H9 (cell line): ENCODE data around the gene MAD1L1. TPM values are rescaled to one million over a fixed set of nuclear protein-coding genes. Genes with fewer than 3 reads are reported as not detected.

Source experiments
- DNase-seq: peaks from one replicate; pipeline ENCODE4 v3.0.0-alpha.2; 2017
- H2AFZ ChIP-seq: one replicate; pipeline ENCODE4 v1.6.1; 2013; ENCODE audit warnings: mild to moderate bottlenecking, low read length, control low read depth, moderate library complexity
- H2AK5ac ChIP-seq: 2 replicates; pipeline ENCODE4 v1.6.1; 2013; ENCODE audit warnings: low read length, control low read depth, mixed read lengths; ENCODE audit not compliant: insufficient read length
- H2BK120ac ChIP-seq: one replicate; pipeline ENCODE4 v1.6.1; 2013; ENCODE audit warnings: low read depth, mild to moderate bottlenecking, low read length, control low read depth, inconsistent platforms; ENCODE audit not compliant: poor library complexity, severe bottlenecking
- H2BK12ac ChIP-seq: 2 replicates; pipeline ENCODE4 v1.6.1; 2013; ENCODE audit warnings: low read length, control low read depth, mixed read lengths, low read depth; ENCODE audit not compliant: insufficient read length
- H2BK15ac ChIP-seq: 2 replicates; pipeline ENCODE4 v1.6.1; 2013; ENCODE audit warnings: low read depth, low read length, control low read depth
- H2BK20ac ChIP-seq: one replicate; pipeline ENCODE4 v1.6.1; 2013; ENCODE audit warnings: low read depth, mild to moderate bottlenecking, low read length, control low read depth, inconsistent platforms; ENCODE audit not compliant: poor library complexity, severe bottlenecking
- H2BK5ac ChIP-seq: 2 replicates; pipeline ENCODE4 v1.6.1; 2013; ENCODE audit warnings: low read length, control low read depth, mixed read lengths; ENCODE audit not compliant: insufficient read length
- H3K14ac ChIP-seq: 2 replicates; pipeline ENCODE4 v1.6.1; 2013; ENCODE audit warnings: low read length, control low read depth; ENCODE audit not compliant: insufficient read depth
- H3K18ac ChIP-seq: 2 replicates; pipeline ENCODE4 v1.6.1; 2013; ENCODE audit warnings: low read depth, mild to moderate bottlenecking, mixed read lengths, low read length, control low read depth; ENCODE audit not compliant: insufficient read length
- H3K23ac ChIP-seq: 2 replicates; pipeline ENCODE4 v1.6.1; 2013; ENCODE audit warnings: low read length, control low read depth, mixed read lengths, low read depth; ENCODE audit not compliant: insufficient read length
- H3K23me2 ChIP-seq: 2 replicates; pipeline ENCODE4 v1.6.1; 2013; ENCODE audit warnings: low read depth, mild to moderate bottlenecking, mixed read lengths, low read length, control low read depth; ENCODE audit not compliant: insufficient read length, poor library complexity, severe bottlenecking
- H3K27ac ChIP-seq: 2 replicates; pipeline ENCODE4 v1.5.1; 2013; ENCODE audit warnings: low read length, control low read depth, mixed read lengths, low read depth; ENCODE audit not compliant: insufficient read length
- H3K27me3 ChIP-seq: 2 replicates; pipeline ENCODE4 v1.6.1; 2013; ENCODE audit warnings: low read length, control low read depth, inconsistent platforms; ENCODE audit not compliant: insufficient read depth
- H3K4ac ChIP-seq: 2 replicates; pipeline ENCODE4 v1.6.1; 2013; ENCODE audit warnings: low read depth, mild to moderate bottlenecking, control low read depth, inconsistent platforms, low read length, moderate library complexity
- H3K4me1 ChIP-seq: 2 replicates; pipeline ENCODE4 v1.6.1; 2013; ENCODE audit warnings: low read length, control low read depth, inconsistent platforms; ENCODE audit not compliant: insufficient read depth
- H3K4me2 ChIP-seq: 2 replicates; pipeline ENCODE4 v1.6.1; 2013; ENCODE audit warnings: low read length, control low read depth, mixed read lengths; ENCODE audit not compliant: insufficient read length, insufficient read depth
- H3K56ac ChIP-seq: 2 replicates; pipeline ENCODE4 v1.6.1; 2013; ENCODE audit warnings: low read depth, mild to moderate bottlenecking, mixed read lengths, low read length, control low read depth; ENCODE audit not compliant: insufficient read length
- H3K79me1 ChIP-seq: 2 replicates; pipeline ENCODE4 v1.6.1; 2013; ENCODE audit warnings: low read depth, mild to moderate bottlenecking, moderate library complexity, low read length, control low read depth, inconsistent platforms; ENCODE audit not compliant: insufficient read depth, poor library complexity, severe bottlenecking
- H3K79me2 ChIP-seq: 2 replicates; pipeline ENCODE4 v1.6.1; 2013; ENCODE audit warnings: low read length, control low read depth, inconsistent platforms; ENCODE audit not compliant: insufficient read depth
- H3K9ac ChIP-seq: 2 replicates; pipeline ENCODE4 v1.6.1; 2013; ENCODE audit warnings: low read length, control low read depth, mixed read lengths; ENCODE audit not compliant: insufficient read length; ENCODE audit errors: extremely low read depth
- H3K9me3 ChIP-seq: one replicate; pipeline ENCODE4 v1.6.1; 2013; ENCODE audit warnings: low read depth, low read length, inconsistent platforms; ENCODE audit not compliant: control insufficient read depth
- H3T11ph ChIP-seq: one replicate; pipeline ENCODE4 v1.6.1; 2013; ENCODE audit warnings: mild to moderate bottlenecking, low read length, control low read depth, inconsistent platforms
- H4K20me1 ChIP-seq: one replicate; pipeline ENCODE4 v1.6.1; 2013; ENCODE audit not compliant: control insufficient read depth, insufficient read length, insufficient read depth
- H4K5ac ChIP-seq: 2 replicates; pipeline ENCODE4 v1.6.1; 2013; ENCODE audit warnings: low read depth, mild to moderate bottlenecking, mixed read lengths, low read length, control low read depth; ENCODE audit not compliant: insufficient read length
- H4K8ac ChIP-seq: replicated peaks from 2 replicates; pipeline ENCODE4 v1.6.1; 2013; ENCODE audit warnings: low read length, control low read depth, mixed read lengths, low read depth; ENCODE audit not compliant: insufficient read length
- H4K91ac ChIP-seq: 2 replicates; pipeline ENCODE4 v1.6.1; 2013; ENCODE audit warnings: low read depth, mild to moderate bottlenecking, moderate library complexity, mixed read lengths, low read length, control low read depth; ENCODE audit not compliant: insufficient read length
- H3K27ac Mint-ChIP-seq, 3 experiments: 2 replicates in 2 of 3; 3 replicates in 1 of 3; pipeline ENCODE4 v1.8.0; 2020 to 2021; ENCODE audit warnings: mixed read lengths in 3 of 3, mild to moderate bottlenecking in 1 of 3, moderate library complexity in 1 of 3
- H3K27me3 Mint-ChIP-seq: 2 replicates; pipeline ENCODE4 v1.8.0; 2021; ENCODE audit warnings: low read depth, mild to moderate bottlenecking, moderate library complexity, mixed read lengths
- H3K36me3 Mint-ChIP-seq, 3 experiments: 2 replicates in 2 of 3; 3 replicates in 1 of 3; pipeline ENCODE4 v1.8.0; 2020 to 2021; ENCODE audit warnings: low read depth in 3 of 3, mixed read lengths in 3 of 3; ENCODE audit not compliant: insufficient read depth in 1 of 3
- H3K4me1 Mint-ChIP-seq, 2 experiments: 2 replicates each; pipeline ENCODE4 v1.8.0; 2020; ENCODE audit warnings: mixed read lengths in 2 of 2
- H3K4me3 Mint-ChIP-seq, 2 experiments: 2 replicates in 1 of 2; 3 replicates in 1 of 2; pipeline ENCODE4 v1.8.0; 2020 to 2021; ENCODE audit warnings: mild to moderate bottlenecking in 2 of 2, mixed read lengths in 2 of 2, moderate library complexity in 1 of 2
- H3K9me3 Mint-ChIP-seq, 2 experiments: 2 replicates in 1 of 2; 3 replicates in 1 of 2; pipeline ENCODE4 v1.8.0; 2020; ENCODE audit warnings: mild to moderate bottlenecking in 2 of 2, mixed read lengths in 2 of 2, moderate library complexity in 1 of 2
- WGBS: extraction: QIAGEN DNeasy Blood & Tissue Kit; methylation state at CpG from one replicate; pipeline ENCODE4 v1.1.7; 2013; ENCODE audit warnings: missing lambda C conversion rate, low lambda C conversion rate, mixed read lengths; ENCODE audit not compliant: insufficient read length; ENCODE audit errors: extremely low coverage; 5-methylcytosine and 5-hydroxymethylcytosine counted together
- total RNA-seq: library from RNA; stranded (reverse); gene quantifications from 2 replicates; pipeline ENCODE4 v1.2.1, GENCODE V29; 2021
- TF ChIP-seq, protein P1 (sequence below): fragments of 200-600 bp; sonication (generic); conservative IDR thresholded peaks from 3 replicates; pipeline ENCODE4 v1.8.0; 2021; ENCODE audit warnings: antibody characterized with exemption, mild to moderate bottlenecking

Gene MAD1L1
- total RNA-seq, 1 experiment from 2014 or later: 39.0 TPM

DNA sequence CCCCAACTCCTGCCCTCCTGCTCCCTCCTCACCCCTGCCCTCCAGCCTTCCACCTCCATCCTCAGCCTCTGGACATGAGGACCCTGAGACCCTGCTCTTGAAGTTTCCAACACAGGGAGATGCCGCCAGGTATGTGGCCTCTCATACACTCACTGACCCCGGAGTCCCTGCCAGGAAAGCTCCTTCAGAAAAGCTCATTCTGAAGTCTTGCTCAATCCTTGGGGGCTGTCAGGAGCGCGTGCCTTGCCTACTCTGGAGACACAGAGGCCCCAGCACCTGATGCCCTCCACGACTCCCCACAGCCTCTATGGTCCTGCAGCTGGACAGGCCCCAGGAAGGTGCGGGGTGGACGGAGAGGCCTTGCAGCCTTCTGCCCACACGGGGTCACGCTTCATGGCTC lies 20.3 kb upstream of the MAD1L1 start:
- no CpG with 5 or more reads among the region's 9 CpGs for WGBS
- no peak for DNase-seq
- Histone ChIP-seq H3K4me1 (no peaks in the 10 kb centered on the region), H3K27me3 (no peaks in the 10 kb centered on the region), H3K79me1 (no peaks in the 10 kb centered on the region), H2BK5ac (no peak overlapping the region), H4K91ac (no peak overlapping the region), H2BK120ac (no peak overlapping the region), H3T11ph (no peak overlapping the region), H3K79me2 (no peaks in the 10 kb centered on the region), H2AK5ac (no peak overlapping the region), H2BK12ac (no peak overlapping the region), H4K8ac (no peak overlapping the region), H3K9ac (no peak overlapping the region), H3K23ac (no peak overlapping the region), H2BK20ac (no peak overlapping the region), H3K18ac (no peak overlapping the region), H3K23me2 (no peaks in the 10 kb centered on the region), H3K27ac (no peak overlapping the region), H4K5ac (no peak overlapping the region), H3K14ac (no peak overlapping the region), H2BK15ac (no peak overlapping the region), H3K4ac (no peak overlapping the region), H3K4me2 (no peak overlapping the region), H4K20me1 (no peaks in the 10 kb centered on the region), H3K56ac (no peak overlapping the region), H3K9me3 (no peaks in the 10 kb centered on the region), H2AFZ (no peak overlapping the region)
- Mint-ChIP-seq H3K36me3 (peaks cover 10 to 50% (median 37%) of the 10 kb centered on the region in 3 experiments; a peak in 6 of 7 replicates), H3K27me3 (no peaks in the 10 kb centered on the region), H3K9me3 (no peaks in the 10 kb centered on the region), H3K4me3 (no peak overlapping the region), H3K27ac (peak overlapping the region; percentile 44 to 85 (median 78); a peak in 4 of 7 replicates), H3K4me1 (no peaks in the 10 kb centered on the region; a peak in 1 of 4 replicates)
- TF ChIP-seq, protein P1, sequence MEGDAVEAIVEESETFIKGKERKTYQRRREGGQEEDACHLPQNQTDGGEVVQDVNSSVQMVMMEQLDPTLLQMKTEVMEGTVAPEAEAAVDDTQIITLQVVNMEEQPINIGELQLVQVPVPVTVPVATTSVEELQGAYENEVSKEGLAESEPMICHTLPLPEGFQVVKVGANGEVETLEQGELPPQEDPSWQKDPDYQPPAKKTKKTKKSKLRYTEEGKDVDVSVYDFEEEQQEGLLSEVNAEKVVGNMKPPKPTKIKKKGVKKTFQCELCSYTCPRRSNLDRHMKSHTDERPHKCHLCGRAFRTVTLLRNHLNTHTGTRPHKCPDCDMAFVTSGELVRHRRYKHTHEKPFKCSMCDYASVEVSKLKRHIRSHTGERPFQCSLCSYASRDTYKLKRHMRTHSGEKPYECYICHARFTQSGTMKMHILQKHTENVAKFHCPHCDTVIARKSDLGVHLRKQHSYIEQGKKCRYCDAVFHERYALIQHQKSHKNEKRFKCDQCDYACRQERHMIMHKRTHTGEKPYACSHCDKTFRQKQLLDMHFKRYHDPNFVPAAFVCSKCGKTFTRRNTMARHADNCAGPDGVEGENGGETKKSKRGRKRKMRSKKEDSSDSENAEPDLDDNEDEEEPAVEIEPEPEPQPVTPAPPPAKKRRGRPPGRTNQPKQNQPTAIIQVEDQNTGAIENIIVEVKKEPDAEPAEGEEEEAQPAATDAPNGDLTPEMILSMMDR: no peak
